CD4-positive, alpha-beta T cell treated with Interleukin-15 for 1 hour (primary cell): ENCODE data around the gene ZNF439.
"Not testable (repeated sequence)": the region's sequence is repeated elsewhere in the genome, so short reads cannot be mapped to it uniquely, and the experiment has no call there.

ENCODE experiments used
- DNase-seq: peaks from one replicate; pipeline ENCODE4 v3.0.0-alpha.2; 2020

Gene ZNF439

GRCh38 chr19:11848594-11849469 lies at the start of gene ZNF439:
ZNF439 (plus strand) TSS chr19:11848726; CDS start chr19:11848868, 142 bp downstream.
- peak; percentile 88 for DNase-seq

- DNase-seq = no peak
Measured at GRCh38 chr19:11806354-11807098, 42.0 kb upstream of the ZNF439 start.

- no peak for DNase-seq
Measured at GRCh38 chr19:11807099-11807380, 41.5 kb upstream of the ZNF439 start.

- DNase-seq = no peak
Measured at GRCh38 chr19:11813703-11814028, 34.9 kb upstream of the ZNF439 start.

DNA sequence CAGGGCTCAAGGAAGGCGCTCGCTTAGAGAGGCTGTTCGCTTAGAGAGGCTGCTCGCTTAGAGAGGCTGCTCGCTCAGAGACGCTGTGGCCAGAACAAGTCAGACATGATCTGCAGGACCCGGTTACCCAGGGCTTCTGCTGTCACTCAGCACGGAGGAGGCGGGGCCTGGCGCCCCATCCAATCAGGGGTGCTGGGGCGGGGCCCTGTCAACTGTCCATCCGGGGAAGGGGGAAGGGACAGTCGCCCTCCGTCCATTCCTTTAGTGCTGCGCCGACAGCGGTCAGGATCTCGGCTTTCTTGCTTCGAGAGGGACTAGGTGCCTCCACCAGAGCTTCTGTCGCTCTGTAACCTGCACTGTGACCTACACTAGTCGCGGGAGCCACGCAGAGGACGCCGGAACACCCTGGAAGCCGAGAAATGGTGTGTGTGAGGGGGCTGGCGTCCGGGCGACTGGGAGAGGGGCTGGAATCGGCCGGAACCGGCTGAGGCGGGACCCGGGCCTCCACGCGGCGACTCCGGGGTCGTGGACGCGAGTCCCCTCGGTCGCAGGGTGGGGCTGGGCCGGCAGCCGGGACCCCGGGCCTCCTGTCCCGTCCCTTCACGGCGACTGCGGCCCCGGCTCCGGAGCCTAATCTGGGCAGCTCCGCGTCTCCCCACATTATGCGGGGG lies 34.4 kb upstream of the ZNF439 start, which contains the start of gene ZNF440:
Gene ZNF440, plus strand, starts transcription at position 245 of the 671 bp plus-strand sequence. Its CDS starts 175 bp downstream, at position 420.
- peak; percentile 85 for DNase-seq

DNA sequence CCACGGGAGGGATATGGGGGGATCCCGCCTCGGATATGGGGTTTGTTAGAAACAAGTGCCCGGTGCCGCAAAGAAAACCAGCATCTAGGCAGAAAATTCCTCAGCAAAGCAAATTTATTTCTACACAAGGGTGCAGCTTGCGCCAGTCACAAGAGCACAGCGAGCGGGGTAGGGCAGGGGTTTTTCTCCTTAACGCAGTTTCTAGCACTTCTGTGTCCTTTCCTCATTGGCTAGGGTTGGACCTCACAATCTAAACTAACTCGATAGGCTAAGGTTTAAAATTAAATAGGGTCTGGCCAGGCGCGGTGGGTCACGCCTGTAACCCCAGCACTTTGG lies 33.9 kb upstream of the ZNF439 start:
- DNase-seq = no peak

GRCh38 chr19:11821474-11822109 lies 26.9 kb upstream of the ZNF439 start:
- no peak for DNase-seq

- not testable (repeated sequence) for DNase-seq
Measured at GRCh38 chr19:11828957-11829876, 19.3 kb upstream of the ZNF439 start.

DNA sequence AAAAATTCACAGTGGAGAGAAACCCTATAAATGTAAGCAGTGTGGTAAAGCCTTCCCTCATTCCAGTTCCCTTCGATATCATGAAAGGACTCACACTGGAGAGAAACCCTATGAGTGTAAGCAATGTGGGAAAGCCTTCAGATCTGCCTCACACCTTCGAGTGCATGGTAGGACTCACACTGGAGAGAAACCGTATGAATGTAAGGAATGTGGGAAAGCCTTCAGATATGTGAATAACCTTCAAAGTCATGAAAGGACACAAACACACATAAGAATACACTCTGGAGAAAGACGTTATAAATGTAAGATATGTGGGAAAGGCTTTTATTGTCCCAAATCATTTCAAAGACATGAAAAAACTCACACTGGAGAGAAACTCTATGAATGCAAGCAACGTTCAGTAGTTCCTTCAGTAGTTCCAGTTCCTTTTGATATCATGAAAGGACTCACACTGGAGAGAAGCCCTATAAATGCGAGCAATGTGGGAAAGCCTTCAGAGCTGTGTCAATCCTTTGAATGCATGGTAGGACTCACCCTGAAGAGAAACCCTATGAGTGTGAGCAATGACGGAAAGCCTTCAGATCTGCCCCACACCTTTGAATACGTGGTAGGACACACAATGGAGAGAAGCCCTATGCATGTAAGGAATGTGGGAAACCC lies 16.1 kb upstream of the ZNF439 start:
- DNase-seq = no peak

DNA sequence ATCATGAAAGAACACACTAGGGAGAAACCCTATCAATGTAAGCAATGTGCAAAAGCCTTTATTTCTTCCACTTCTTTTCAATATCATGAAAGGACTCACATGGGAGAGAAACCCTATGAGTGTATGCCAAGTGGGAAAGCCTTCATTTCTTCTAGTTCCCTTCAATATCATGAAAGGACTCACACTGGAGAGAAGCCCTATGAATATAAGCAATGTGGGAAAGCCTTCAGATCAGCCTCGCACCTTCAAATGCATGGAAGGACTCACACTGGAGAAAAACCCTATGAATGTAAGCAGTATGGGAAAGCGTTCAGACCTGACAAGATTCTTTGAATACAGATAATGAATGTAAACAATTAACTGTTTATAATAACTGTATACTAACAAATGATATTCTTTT lies 15.0 kb upstream of the ZNF439 start:
- no peak for DNase-seq

GRCh38 chr19:11835626-11836066 lies 12.9 kb upstream of the ZNF439 start:
- DNase-seq = not testable (repeated sequence)

GRCh38 chr19:11843722-11844121 lies 4.8 kb upstream of the ZNF439 start:
- no peak for DNase-seq

DNA sequence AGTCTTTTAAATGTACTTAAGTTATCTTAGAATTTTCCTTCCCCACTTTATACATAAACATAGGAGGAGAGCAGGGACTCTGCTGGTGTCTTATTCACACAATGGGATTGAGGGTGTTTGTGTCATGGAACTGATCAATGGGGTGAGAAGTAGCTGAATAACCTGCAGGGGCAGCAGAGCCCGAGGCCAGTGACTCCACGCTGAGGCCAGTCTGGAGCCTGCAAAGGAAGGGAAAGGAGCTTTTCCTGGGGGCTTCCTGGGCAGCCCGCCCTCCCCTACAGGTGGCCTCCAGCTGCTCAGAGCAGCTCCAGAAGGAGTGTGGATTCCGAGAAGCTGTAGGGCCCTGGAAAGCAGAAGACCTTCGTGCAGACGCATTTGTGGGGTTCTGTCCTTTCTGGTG lies 911 bp upstream of the ZNF439 start:
- not testable (repeated sequence) for DNase-seq

- no peak for DNase-seq
Measured at GRCh38 chr19:11848200-11848593, 329 bp upstream of the ZNF439 start.

GRCh38 chr19:11850289-11850688 lies 1.8 kb downstream of the ZNF439 start:
- DNase-seq = not testable (repeated sequence)

- no peak for DNase-seq
Measured at GRCh38 chr19:11853358-11853757, 4.8 kb downstream of the ZNF439 start.

GRCh38 chr19:11856596-11857250 lies 8.2 kb downstream of the ZNF439 start:
- no peak for DNase-seq

- no peak for DNase-seq
Measured at GRCh38 chr19:11860721-11861120, 12.2 kb downstream of the ZNF439 start.

- DNase-seq = no peak
Measured at GRCh38 chr19:11861301-11861700, 12.8 kb downstream of the ZNF439 start.

DNA sequence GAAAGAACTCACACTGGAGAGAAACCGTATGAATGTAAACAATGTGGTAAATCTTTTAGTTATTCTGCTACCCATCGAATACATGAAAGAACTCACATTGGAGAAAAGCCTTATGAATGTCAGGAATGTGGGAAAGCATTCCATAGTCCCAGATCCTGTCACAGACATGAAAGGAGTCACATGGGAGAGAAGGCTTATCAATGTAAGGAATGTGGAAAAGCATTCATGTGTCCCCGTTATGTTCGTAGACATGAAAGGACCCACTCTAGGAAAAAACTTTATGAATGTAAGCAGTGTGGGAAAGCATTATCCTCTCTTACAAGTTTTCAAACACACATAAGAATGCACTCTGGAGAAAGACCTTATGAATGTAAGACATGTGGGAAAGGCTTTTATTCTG lies 19.2 kb downstream of the ZNF439 start:
- not testable (repeated sequence) for DNase-seq

- DNase-seq = no peak
Measured at GRCh38 chr19:11868188-11868587, 19.7 kb downstream of the ZNF439 start.
